PC-3 (cell line): ENCODE data around the gene OR6X1.

Experiments
- CTCF ChIP-seq: fragments of 300-600 bp; sonication (generic); conservative IDR thresholded peaks from 2 replicates; pipeline ENCODE4 v1.5.1; 2017; ENCODE audit warnings: antibody characterized with exemption, low read depth, mild to moderate bottlenecking, low read length
- EZH2 ChIP-seq: fragments of 300-600 bp; sonication (generic); IDR thresholded peaks from one replicate; pipeline ENCODE4 v1.6.1; 2017; ENCODE audit warnings: antibody characterized with exemption, mild to moderate bottlenecking, low read length; ENCODE audit not compliant: unreplicated experiment

- no peak for TF ChIP-seq CTCF
- no peak for TF ChIP-seq EZH2
Observed at GRCh38 chr11:123745764-123746451, 8.4 kb downstream of the OR6X1 start.
